ENCODE measurements around the gene TUBG2.

TUBG2 gene

DNA sequence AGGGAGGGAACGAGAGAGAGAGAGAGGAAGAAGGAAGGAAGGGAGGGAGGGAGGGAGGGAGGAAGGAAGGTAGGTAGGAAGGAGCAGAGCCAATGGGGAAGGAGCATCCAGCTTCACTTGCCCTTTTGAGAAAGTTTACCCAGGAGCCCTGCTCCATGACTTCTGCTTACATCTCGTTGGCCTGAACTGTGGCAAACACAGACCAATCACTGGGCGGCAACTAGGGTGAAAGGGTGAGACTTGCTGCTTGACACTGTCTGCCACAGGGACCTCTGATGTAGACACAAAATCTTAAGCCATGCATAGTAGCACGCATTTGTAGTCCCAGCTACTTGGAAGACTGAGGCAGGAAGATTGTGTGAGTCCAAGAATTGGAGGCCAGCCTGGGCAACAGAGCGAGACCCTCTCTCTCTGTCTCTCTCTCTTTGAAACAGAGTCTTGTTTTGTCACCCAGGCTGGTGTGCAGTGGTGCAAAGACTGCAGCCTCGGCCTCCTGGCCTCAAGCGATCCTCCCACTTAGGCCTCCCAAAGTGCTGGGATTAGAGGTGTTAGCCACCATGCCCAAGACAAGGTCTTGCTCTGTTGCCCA lies 19.5 kb upstream of the TUBG2 start:
- no peak overlapping the region for H2AFZ ChIP-seq (ENCODE audit: low read depth)
- H3K9ac ChIP-seq, result no peak overlapping the region

DNA sequence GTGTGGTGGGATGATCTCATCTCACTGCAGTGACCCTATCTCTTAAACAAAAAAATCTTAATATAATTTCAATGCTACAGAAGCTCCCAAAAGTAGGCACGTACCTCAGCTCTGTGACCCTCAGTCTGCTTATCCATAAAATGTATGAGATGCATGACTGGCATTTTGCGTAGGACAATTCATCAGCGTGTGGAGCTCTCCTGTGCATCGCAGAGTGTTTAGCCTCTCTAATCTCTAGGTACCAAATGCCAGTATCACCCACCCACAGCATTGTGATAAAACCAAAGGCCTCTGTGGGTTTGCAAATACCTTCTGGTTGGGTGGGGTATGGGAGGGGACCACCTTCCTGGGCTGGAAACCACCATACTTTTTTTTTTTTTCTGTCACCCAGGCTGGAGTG lies 19.0 kb upstream of the TUBG2 start:
- TF ChIP-seq, protein P1, sequence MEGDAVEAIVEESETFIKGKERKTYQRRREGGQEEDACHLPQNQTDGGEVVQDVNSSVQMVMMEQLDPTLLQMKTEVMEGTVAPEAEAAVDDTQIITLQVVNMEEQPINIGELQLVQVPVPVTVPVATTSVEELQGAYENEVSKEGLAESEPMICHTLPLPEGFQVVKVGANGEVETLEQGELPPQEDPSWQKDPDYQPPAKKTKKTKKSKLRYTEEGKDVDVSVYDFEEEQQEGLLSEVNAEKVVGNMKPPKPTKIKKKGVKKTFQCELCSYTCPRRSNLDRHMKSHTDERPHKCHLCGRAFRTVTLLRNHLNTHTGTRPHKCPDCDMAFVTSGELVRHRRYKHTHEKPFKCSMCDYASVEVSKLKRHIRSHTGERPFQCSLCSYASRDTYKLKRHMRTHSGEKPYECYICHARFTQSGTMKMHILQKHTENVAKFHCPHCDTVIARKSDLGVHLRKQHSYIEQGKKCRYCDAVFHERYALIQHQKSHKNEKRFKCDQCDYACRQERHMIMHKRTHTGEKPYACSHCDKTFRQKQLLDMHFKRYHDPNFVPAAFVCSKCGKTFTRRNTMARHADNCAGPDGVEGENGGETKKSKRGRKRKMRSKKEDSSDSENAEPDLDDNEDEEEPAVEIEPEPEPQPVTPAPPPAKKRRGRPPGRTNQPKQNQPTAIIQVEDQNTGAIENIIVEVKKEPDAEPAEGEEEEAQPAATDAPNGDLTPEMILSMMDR (conservative IDR thresholded peaks at IDR 0.05; ENCODE audit: low read depth, low read length), result no peak
- no peak overlapping the region for H3K27ac ChIP-seq
- no peak overlapping the region for H3K4me2 ChIP-seq
- H4K20me1 ChIP-seq (ENCODE audit: insufficient read depth), result no peaks in the 10 kb centered on the region
- H3K27me3 ChIP-seq (ENCODE audit: insufficient read depth, low read depth), result no peaks in the 10 kb centered on the region
- H3K4me1 ChIP-seq (ENCODE audit: low read depth, poor library complexity, severe bottlenecking), result no peaks in the 10 kb centered on the region
- H3K36me3 ChIP-seq (ENCODE audit: insufficient read depth), result no peaks in the 10 kb centered on the region
- H3K4me3 ChIP-seq (IDR thresholded peaks at IDR 0.05; ENCODE audit: insufficient read depth, low read depth, low read length), result no peak overlapping the region
- H3K79me2 ChIP-seq (ENCODE audit: insufficient read depth, low read depth), result no peaks in the 10 kb centered on the region
- no peak overlapping the region for H2AFZ ChIP-seq (ENCODE audit: low read depth)
- no peak overlapping the region for H3K9ac ChIP-seq

More for the DNA sequence above, 19.5 kb upstream of the TUBG2 start:
- Histone ChIP-seq H3K27me3 (ENCODE audit: insufficient read depth, low read depth) (no peaks in the 10 kb centered on the region), H3K79me2 (ENCODE audit: insufficient read depth, low read depth) (no peaks in the 10 kb centered on the region), H3K4me2 (no peak overlapping the region), H3K36me3 (ENCODE audit: insufficient read depth) (no peaks in the 10 kb centered on the region), H3K4me1 (ENCODE audit: low read depth, poor library complexity, severe bottlenecking) (no peaks in the 10 kb centered on the region), H3K4me3 (IDR thresholded peaks at IDR 0.05; ENCODE audit: insufficient read depth, low read depth, low read length) (no peak overlapping the region), H4K20me1 (ENCODE audit: insufficient read depth) (no peaks in the 10 kb centered on the region), H3K27ac (no peak overlapping the region)
- TF ChIP-seq, protein P1 (conservative IDR thresholded peaks at IDR 0.05; ENCODE audit: low read depth, low read length), result no peak

DNA sequence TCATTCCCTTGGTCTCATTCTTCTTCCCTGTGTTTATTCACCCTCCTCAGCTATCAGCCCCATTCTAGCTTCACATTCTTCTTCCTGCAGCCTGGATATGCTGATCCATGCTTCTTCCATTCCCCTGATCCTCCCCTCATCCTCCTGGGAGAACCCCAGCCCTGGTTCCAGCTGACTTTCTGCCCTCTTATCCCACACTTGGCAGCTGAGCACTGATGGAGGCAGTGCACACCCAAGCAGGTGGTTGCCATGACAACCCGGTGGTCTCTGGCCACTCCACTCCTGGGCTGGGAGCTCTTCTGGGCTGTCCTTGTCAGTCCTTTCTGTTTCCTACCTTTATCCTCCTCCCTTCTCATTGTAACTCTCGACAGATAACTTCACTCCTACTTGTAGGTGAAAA lies 16.7 kb upstream of the TUBG2 start:
- Histone ChIP-seq H3K4me3 (IDR thresholded peaks at IDR 0.05; ENCODE audit: insufficient read depth, low read depth, low read length) (no peak overlapping the region), H3K9ac (no peak overlapping the region)

DNA sequence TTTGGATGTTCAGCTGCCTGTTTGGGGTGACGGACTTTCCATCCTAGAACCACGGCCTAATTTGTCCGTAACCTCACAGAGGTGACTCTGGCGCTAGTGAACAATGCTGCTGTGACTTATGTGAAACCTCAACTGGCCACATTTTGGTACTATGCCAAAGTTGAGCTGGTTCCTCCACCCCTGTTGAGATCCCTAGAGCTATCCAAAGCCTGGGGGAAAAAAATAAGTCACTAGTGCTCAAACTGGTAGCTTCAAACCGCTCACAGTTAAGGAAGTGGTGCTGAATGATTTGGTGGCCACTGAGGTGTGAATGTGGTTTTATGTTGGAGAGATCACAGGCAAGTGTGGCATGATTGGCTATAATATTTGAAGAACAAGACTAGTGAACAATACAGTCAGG lies 11.3 kb upstream of the TUBG2 start:
- Histone ChIP-seq H3K4me2 (peak overlapping the region; percentile 55), H3K27ac (peak overlapping the region; percentile 21; the same call in 1 of the 2 replicates), H3K36me3 (ENCODE audit: insufficient read depth) (no peaks in the 10 kb centered on the region), H3K4me1 (ENCODE audit: low read depth, poor library complexity, severe bottlenecking) (peaks cover 24% of the 10 kb centered on the region), H3K9ac (no peak overlapping the region), H3K4me3 (IDR thresholded peaks at IDR 0.05; ENCODE audit: insufficient read depth, low read depth, low read length) (no peak overlapping the region), H3K79me2 (ENCODE audit: insufficient read depth, low read depth) (no peaks in the 10 kb centered on the region), H4K20me1 (ENCODE audit: insufficient read depth) (no peaks in the 10 kb centered on the region), H2AFZ (ENCODE audit: low read depth) (0 out of 2 replicates have a peak overlapping the region, but pooled peaks have one; percentile 12), H3K27me3 (ENCODE audit: insufficient read depth, low read depth) (no peaks in the 10 kb centered on the region)
- TF ChIP-seq, protein P1 (conservative IDR thresholded peaks at IDR 0.05; ENCODE audit: low read depth, low read length), result no peak

More for the DNA sequence above, 16.7 kb upstream of the TUBG2 start:
- no peaks in the 10 kb centered on the region for H3K36me3 ChIP-seq (ENCODE audit: insufficient read depth)
- H3K27me3 ChIP-seq (ENCODE audit: insufficient read depth, low read depth), result no peaks in the 10 kb centered on the region
- no peak overlapping the region for H3K27ac ChIP-seq
- no peak overlapping the region for H3K4me2 ChIP-seq
- no peaks in the 10 kb centered on the region for H4K20me1 ChIP-seq (ENCODE audit: insufficient read depth)
- H3K79me2 ChIP-seq (ENCODE audit: insufficient read depth, low read depth), result no peaks in the 10 kb centered on the region
- TF ChIP-seq, protein P1 (conservative IDR thresholded peaks at IDR 0.05; ENCODE audit: low read depth, low read length), result no peak
- H3K4me1 ChIP-seq (ENCODE audit: low read depth, poor library complexity, severe bottlenecking), result peaks cover 12% of the 10 kb centered on the region
- H2AFZ ChIP-seq (ENCODE audit: low read depth), result no peak overlapping the region

Measured in KMS-11 (cell line).